ENCODE data around the gene DNAJC24.

DNA sequence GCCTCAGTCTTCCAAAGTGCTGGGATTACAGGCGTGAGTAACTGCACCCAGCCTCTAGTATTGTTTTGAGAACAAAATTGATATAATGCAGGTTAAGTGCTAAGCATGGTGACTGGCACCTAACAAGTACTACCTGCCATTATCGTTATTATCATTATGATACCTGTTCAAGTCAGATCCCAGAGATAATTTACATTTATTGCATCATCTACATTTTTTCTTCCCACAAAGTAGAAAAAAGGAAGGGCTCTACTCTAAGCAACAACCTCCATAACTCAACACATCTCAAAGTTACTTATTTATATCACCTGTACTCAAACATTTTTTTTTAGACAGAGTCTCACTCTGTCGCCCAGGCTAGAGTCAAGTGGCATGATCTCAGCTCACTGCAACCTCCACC, 42.2 kb upstream of the DNAJC24 start:
- TF ChIP-seq, protein P1, sequence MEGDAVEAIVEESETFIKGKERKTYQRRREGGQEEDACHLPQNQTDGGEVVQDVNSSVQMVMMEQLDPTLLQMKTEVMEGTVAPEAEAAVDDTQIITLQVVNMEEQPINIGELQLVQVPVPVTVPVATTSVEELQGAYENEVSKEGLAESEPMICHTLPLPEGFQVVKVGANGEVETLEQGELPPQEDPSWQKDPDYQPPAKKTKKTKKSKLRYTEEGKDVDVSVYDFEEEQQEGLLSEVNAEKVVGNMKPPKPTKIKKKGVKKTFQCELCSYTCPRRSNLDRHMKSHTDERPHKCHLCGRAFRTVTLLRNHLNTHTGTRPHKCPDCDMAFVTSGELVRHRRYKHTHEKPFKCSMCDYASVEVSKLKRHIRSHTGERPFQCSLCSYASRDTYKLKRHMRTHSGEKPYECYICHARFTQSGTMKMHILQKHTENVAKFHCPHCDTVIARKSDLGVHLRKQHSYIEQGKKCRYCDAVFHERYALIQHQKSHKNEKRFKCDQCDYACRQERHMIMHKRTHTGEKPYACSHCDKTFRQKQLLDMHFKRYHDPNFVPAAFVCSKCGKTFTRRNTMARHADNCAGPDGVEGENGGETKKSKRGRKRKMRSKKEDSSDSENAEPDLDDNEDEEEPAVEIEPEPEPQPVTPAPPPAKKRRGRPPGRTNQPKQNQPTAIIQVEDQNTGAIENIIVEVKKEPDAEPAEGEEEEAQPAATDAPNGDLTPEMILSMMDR (IDR thresholded peaks at IDR 0.05): no peak
- no peak for TF ChIP-seq POLR2A (IDR thresholded peaks at IDR 0.05)
- no peak for TF ChIP-seq EP300 (IDR thresholded peaks at IDR 0.05)

Data from tibial nerve (tissue), 4 donors.